ENCODE measurements around the gene RWDD2A. TPM values are rescaled to one million over a fixed set of nuclear protein-coding genes. Genes with fewer than 3 reads are reported as not detected.

The RWDD2A gene
- 4.3 and 4.4 TPM in 2 replicates for total RNA-seq

DNA sequence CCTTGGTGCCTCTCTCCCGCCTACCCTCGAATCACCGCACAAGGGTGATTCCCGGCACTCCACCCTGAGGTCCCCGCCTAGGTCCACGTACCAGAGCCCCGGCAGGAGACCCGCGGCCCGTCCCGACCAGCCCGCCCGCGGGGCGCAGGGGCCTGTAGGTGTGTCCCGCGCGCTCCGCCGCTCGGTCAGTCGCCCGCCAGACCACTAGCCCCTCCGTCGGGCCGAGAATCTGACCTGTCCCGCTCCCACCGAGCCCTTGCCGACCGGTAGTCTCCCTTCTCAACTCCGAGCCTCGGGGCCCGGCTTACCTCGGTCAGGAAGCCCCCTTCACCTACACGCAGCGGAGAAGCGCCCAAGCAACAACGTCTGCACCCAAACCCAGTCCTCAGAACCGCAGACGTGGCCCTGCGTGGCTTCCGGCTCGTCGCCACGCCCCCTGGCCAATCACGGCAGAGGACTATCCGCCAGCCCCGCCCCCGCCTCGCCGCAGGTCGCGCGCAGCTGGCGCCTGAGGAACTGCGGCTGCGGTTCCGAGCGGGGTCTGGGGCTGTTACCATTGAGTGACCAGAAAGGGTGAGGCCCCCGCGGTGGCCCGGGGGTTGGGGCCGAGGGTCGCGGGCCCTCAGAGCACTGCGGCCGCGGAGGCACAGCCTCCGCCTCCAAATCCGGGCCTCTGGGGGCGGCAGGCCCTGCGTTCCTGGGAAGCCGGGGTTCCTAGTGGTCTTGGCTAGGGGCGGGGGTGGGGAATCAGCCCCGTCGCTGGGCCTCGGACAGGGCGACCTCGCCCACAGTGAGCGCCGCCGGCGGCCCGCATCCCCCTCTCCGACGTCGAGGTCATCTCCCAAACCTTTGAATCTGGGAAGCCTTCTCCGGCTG lies at the start of gene RWDD2A, which contains the start of gene PGM3:
Gene RWDD2A (plus strand): TSS at position 487 of the 876 bp plus-strand sequence. CDS start 1,095 bp downstream, outside the sequence.
Gene PGM3 (minus strand): TSS at position 395 of the 876 bp plus-strand sequence. CDS start 2,253 bp downstream, outside the sequence.

Other genes with a start within 250 kb of the RWDD2A start
- gene UBE3D, start 127.5 kb upstream of the RWDD2A start, total RNA-seq: 12.8 and 13.0 TPM in 2 replicates
- 31.6 and 42.8 TPM in 2 replicates for gene DOP1A, start 125.7 kb upstream of the RWDD2A start, total RNA-seq
- 72.6 and 91.2 TPM in 2 replicates for gene PGM3, start 92 bp upstream of the RWDD2A start, total RNA-seq
- 28.7 and 31.9 TPM in 2 replicates for gene ME1, start 237.7 kb downstream of the RWDD2A start, total RNA-seq